HG03045 (cell line): Measurements from ENCODE around the gene SPDL1.
A peak's percentile ranks its signal among the peaks of the same experiment; 100 is the strongest.

Source experiments
- ATAC-seq: cut with Tn5 transposase; IDR thresholded peaks from one replicate; pipeline ENCODE4 v1.9.1; 2021; ENCODE audit warnings: mild to moderate bottlenecking, moderate library complexity; ENCODE audit not compliant: unreplicated experiment

SPDL1 gene

GRCh38 chr5:169583424-169584220, at the start of gene SPDL1:
SPDL1 (plus strand) TSS chr5:169583773; CDS start chr5:169588417, 4,644 bp downstream.
- ATAC-seq: peak; percentile 94

DNA sequence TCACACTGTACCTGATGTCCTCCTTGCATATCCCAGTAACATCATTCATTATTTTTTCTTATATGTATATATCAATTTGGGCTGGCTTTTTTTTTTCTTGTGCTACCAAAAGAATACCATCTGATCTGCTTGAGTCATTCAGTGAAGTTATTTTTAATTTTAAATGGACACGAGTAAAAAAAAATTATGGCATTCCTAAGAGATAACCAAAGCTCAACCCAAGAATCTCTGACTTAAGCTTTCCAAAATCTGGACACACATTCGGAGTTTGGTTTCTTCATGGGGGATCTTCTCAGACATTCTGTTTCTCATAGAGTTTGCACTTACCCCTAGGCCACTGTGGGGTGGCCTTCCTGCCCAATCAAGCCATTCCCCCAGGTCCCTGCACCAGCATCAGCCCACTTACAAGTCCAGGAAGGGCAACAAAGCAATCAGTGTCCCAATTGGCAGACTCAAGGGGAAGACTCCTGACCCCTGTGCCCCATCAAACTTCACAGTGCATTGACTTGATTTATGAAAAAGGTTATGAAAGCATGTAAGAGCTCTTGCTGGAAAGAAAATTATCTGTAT, 49.2 kb upstream of the SPDL1 start:
- no peak for ATAC-seq

- no peak for ATAC-seq
These were observed 48.6 kb upstream of the SPDL1 start for GRCh38 chr5:169534939-169535338.

GRCh38 chr5:169538944-169539343, 44.6 kb upstream of the SPDL1 start:
- no peak for ATAC-seq

- ATAC-seq: no peak
These were observed 40.8 kb upstream of the SPDL1 start for GRCh38 chr5:169542811-169543210.

- no peak for ATAC-seq
These were observed 39.2 kb upstream of the SPDL1 start for GRCh38 chr5:169544264-169544950.

GRCh38 chr5:169545762-169546161, 37.8 kb upstream of the SPDL1 start:
- peak; percentile 82 for ATAC-seq

GRCh38 chr5:169546346-169546745, 37.2 kb upstream of the SPDL1 start:
- no peak for ATAC-seq

- no peak for ATAC-seq
These were observed 36.1 kb upstream of the SPDL1 start for GRCh38 chr5:169547508-169547907.

DNA sequence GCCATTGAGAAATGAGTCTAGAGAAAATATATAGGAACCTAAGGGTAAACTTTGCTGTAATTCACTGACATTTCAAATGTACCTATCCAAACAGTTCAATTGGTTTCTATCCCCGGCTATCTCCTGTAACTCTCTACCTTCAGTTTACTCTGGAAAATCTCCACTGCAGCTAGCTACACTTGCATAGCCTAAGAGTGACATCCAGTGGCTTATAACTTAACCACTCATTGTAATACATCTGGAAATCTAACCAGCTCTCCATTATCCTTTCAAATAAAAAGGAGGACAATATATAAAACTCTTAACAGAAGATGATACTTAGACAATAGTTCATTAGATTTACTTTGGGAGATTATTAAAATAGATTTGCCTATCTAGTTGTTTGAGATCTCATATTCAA, 35.3 kb upstream of the SPDL1 start:
- no peak for ATAC-seq

GRCh38 chr5:169549453-169550100, 34.0 kb upstream of the SPDL1 start:
- ATAC-seq: no peak

DNA sequence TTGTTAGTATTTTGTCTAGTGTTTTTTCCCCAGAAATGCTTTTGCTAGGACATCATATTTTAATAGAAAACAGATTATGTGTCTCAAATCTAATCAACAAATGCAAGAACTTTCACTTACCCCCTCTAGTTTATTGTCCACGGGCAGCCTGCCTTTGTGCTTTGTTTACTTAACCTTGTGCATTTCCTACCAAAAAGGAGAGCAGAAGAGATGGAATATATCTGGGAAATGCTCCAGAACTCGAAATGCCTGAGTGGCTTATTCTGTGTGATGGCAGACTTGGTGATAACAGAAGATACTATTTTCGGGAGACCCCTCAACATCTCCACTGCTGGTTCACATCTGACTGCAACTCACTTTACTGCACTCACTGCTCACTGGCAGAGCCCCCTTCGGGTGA, 33.3 kb upstream of the SPDL1 start:
- no peak for ATAC-seq

- no peak for ATAC-seq
These were observed 32.4 kb upstream of the SPDL1 start for GRCh38 chr5:169551146-169551545.

DNA sequence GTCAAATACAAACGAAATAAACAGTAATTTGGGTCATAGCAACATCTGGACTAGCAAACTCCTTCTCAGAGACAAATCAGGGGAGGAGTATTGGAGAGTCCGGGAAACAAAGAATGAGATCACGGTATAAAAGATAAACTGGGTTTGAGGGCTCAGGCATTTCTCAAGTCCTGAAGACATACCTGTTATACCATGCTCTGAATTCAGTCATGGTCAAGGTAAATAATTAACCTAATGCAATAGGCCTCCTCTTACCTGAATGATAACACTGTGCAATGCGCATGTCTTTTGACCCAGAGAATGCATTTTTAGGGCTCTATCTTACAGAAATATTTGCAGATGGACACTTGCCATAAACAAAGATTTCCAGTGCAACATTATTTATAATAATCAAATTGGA, 31.9 kb upstream of the SPDL1 start:
- ATAC-seq: no peak

DNA sequence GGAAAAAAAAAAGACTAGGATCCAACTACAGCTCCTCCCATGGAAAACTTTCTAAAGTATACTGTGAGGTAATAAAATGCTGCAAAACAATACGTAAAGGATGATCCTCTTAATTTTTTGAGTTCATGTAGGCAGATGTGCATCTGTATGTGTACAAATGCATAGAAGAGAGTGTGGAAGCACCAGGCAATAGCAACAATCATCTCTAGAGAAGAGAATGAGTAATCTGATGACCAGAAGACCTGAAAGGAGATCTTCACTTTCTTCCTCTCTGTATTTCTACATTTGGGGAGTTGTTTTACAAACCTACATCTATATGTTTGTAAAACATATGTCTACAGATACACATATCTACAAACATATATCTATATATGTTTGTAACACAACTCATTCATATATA, 29.3 kb upstream of the SPDL1 start:
- peak; percentile 67 for ATAC-seq

GRCh38 chr5:169557838-169558237, 25.7 kb upstream of the SPDL1 start:
- no peak for ATAC-seq

DNA sequence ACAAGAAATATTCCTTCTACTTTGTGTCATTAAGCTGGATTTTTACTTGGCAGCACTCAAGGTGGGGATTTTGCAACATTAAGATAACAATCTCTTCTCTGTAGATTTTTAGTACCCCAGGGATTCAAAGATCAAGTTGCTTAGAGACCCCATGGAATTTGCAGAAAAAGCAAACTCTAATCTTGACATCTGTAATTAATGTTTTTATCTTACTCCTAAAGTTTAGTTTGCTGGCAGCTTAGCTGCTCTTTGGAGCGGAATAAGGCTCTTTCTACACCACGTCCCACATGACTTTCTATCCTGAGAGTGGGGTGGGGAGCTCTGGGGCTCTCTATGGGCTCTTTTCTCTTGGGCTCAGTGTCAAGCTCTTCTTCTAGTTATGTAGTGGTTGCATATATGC, 21.7 kb upstream of the SPDL1 start:
- ATAC-seq: no peak

DNA sequence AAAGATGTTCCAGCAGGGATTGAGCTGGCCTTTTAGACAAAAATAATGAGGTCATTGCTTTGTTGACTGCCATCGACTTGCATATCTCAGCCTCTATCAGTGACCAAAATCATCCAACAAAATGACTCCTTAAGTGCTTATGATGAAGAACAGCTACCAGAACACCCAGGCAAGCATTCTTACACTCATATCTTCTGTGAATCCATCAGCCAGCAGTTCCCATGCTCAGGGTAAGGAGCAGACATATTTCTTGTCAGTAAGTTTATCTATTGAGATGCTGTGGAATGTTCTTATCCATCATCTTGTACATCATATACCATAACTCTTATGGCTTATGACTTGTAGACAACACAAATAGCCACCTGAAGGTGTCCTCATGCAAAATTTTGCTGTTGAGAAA, 20.2 kb upstream of the SPDL1 start:
- ATAC-seq: no peak

DNA sequence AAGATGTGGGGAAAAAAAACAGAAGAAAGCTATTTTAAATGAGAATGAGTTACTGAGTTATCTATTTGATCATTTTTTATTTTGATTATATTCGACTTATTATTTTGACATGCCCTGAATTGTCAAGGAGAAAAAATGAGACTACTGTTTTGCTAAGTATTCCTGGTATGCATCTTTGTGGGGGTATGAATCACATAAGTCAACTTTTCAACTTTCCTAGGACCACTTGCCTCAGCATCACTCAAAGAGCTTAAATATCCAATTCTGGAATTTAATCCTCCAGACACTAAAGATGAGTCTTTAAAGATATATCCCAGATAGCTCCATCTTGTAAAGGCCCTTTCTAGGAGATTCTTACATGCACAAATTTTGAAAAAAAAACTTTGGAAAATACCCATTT, 17.4 kb upstream of the SPDL1 start:
- ATAC-seq: no peak

- ATAC-seq: no peak
These were observed 16.5 kb upstream of the SPDL1 start for GRCh38 chr5:169567079-169567478.

DNA sequence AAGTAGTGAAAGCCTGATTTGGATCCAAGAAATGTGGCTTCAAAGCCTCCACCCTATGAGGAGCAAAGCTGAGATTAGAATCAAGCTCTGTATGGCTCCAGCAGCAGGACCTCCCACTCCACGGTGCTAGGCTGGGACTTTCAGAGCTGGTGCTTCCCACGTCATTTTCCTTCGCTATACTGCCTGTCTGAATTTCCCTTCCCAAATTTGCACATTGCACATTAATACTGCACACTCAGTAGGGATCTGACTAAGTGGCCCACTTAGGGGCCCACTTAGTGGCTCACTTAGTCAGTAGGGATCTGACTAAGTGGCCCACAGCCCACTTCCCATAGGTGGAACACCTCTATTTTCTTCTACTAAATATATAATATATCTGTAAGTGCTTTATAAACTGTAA, 14.1 kb upstream of the SPDL1 start:
- peak; percentile 64 for ATAC-seq

GRCh38 chr5:169571355-169571754, 12.2 kb upstream of the SPDL1 start:
- ATAC-seq: no peak
